ENCODE data around the gene THEM4.

The THEM4 gene

DNA sequence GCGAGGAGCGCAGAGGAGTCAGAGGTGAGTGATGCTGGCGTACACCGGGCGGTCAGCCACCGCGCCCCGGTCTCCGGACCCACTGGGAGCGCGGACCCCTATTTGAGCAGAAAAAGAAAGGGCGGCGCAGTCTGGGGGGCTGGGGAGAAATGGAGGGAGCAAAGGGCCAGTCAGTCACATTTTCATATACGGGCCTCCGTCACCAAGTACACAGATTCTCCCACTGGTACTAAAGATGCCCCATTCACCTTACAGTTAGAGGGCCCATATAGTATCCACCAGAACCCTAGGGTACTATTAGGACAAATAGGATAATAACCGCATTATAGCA lies 70.3 kb downstream of the THEM4 start:
- peak in 1 of 56 donors; percentile 33 for DNase-seq

DNA sequence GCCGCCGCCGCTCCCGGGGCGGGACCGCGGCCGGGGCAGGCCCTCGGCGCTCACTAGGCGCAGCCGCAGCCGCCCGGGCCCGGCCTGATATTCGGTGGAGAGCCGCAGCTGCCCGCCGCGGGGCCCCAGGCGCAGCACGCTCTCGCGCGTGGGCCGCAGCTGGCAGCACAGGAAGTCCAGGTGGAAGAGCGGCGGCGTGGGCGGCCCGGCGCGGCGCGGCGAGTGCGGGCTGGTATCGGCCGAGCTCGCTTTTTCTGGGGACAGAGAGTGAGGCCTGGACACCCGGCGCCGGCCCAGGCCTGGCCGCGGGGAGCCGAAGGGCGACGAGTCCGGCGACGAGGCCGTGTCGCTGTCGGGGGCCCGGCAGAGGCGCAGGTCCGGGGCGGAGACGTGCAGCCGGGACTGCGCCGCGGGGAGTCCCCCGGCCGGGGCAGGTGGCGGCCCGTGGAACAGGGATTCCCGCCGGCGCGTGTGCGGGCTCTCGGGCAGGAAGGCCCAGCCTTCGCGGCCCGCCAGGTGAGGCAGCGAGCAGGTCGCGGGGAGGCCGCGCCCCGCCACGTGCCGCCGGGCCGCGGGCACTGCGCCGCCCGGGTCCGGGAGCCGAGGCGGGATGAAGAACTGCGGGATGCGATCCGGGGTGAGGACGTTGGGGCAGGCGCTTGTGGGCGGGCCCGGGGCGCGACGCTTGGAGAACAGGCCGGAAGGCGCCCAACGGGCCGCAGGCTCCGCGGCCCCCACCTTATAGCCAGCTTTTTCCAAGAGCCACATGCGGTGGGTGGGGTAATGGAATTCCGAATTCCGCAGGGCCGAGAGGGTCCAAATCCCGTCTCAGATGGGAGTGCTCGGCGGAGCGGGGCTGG lies 70.9 kb downstream of the THEM4 start:
- peak in 1 of 56 donors; percentile 16 for DNase-seq

DNA sequence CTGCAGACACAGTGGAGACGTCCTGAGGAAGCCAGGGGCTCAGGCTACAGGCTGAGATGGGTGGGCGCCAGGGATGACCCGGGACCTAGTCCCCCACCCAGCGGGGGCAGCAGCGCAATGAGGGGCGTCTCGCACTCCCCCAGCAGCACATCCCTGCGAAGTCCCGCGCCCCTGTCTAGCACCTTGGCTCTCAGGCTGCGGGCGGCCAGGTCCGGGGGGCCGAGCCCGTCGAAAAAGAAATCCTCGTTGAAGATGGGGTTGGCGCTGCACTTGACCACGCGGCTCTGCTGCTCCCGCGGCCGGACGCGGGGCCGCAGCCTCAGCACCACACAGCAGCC lies 71.5 kb downstream of the THEM4 start:
- DNase-seq, result no peak

DNA sequence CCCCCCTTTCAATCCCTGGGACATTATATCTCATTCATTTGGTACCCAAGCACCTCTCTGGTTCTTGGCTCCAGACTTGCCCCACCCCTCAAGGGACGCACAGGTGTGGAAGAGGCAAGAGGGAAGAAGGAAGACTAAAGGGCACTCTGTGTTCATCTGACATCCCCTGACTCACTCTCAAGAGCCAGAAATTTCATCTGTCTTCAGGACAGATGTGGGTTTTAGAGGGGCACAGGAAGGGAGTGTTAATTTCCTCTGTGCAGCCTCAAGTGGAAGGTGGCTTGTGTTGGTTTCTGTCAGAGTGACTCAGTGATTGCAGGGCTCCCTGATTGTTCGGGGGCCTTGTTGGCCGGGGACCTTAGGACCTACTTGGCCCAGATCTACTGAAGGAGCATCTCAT lies 72.1 kb downstream of the THEM4 start:
- no peak for DNase-seq

DNA sequence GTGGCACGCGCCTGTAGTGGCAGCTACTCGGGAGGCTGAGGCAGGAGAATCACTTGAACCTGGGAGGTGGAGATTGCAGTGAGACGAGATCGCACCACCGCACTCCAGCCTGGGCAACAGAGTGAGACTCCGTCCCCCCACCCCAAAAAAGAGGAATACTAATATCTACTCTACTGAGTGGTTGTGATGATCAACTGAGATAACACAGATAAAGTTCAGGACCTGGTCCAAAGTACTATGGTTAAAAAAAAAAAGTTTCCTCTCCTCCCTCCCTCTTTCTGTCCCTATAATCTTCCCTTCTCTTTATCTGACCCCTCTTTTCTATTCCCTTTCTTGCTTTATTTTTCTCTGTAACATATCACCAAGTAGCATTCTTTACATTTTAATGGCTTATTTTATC lies 73.7 kb downstream of the THEM4 start:
- no peak for DNase-seq

DNA sequence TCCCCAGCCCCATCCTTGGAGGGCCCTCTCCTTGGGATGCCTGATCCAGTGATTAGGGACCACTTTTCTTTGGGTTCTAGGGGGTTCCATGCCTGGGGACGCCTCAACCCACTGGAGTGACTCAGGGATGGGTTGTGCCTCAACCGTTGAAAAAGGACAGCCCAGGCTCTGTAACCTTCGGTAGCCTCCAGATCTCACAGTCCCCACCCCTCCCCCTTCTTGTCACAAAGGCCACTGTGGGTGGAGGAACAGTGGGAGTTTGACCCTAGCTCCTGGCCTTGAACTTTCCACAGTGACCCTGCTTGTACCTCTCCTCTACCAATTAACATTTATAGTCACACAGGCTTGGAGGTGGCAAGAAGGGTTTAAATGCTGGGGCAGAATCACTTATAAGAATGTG lies 75.1 kb downstream of the THEM4 start:
- no peak for DNase-seq

DNA sequence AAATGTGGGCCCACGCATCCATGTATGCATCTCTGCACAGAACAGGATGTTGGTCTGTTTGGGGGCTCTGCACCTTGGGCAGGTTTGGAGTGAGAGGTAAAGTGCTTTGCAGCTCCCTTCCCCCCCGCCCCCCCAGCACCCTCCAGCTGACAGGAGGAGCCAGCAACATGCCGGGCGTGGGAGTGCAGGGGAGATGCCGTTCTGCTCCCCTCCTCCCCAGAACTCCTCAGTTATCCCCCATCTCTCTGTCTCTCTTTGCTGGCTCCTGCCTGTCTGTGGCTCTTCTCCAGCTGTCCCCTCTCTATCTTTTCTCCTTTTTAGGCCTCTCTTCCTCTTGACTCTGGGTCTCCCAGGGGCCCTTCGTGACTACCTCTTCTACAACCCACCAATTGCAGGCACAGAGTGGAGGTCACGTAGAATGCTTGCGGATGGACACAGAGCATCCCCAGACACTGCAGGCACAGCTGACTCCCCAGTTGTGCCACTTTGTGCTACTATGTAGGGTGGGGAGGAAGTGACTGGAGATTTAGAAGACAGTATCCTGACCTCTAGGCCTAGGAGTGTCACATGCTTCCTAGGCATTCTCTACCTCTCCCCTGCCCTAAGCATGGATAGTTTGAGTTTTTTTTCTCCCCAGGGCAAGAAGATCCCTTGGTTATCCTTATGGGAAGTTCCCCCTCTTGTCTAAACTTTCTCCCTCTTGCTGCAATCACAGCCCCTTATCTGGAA lies 76.0 kb downstream of the THEM4 start:
- peak in 1 of 56 donors; percentile 32 for DNase-seq

DNA sequence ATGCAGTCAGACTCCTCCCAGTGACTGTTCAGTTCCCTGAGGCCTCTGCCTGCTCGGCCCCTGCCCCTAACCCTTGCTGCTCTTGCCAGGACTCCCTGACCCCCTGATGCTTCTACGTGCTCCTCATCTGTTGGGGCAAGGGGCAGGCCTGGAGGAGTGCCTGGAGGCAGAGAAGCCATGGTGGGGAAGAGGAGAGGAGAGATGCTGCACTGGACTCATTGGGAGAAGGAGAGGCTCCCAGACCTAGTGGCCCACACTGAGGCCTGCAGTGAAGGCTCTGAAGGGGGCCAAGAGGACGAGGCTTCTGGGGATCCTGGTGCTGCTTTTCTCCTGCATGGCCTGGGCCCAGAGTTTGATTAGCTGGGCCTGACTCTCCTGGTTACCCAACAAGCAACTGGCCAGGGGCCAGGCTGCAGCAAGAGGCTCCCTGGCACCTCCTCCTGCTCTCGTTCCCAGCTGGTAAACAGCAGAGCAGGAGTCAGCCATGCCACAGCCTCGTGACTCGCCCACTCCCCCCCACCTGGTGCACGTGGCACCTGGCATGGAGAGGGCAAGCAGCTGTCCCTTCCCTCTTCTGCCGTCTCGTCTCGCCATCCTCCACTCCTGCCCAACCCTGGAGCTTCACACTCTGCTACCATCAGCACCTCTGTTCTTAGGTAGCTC lies 76.9 kb downstream of the THEM4 start:
- DNase-seq, result peak in 30 of 56 donors; percentile 4 to 67 (median 26)

DNA sequence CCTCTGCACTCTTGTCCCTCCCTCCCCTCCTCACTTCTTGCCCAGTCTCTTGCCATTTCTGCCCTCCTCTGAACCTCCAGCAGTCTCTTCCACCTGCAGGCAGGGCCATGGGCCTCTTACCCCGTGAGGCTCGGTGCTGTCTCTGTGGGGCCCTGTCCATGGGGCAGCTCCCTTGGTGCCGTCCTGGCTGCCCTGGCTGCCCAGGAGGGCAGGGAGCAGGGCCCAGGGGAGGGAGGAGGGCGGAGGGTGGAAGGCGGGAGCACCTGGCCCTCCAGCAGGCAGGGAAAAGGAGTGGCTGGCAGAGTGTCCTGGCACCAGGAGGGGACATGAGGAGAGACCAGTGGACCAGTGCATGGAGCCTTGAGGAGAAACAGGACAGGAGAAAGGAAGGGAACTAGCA lies 77.7 kb downstream of the THEM4 start, which contains the start of gene RORC:
Gene RORC (minus strand): TSS at position 198 of the 400 bp plus-strand sequence. CDS start 38 bp downstream, at position 160.
- no peak for DNase-seq

DNA sequence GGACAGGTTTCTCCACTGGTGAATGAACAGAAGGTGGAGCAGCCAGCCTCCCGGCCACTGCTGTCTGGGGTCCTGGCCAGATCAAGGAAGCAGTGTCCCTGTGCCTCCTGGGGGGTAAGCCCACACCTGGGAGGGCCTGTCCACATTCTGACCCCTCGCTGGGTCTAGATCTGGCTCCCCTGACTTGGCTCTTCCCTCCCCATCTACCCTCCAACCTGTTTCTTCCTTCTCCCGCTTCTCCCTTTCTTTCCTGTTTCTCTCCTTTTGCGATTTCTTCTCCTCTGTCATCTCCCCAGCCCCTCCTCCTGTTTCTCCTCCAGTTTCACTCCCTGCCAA lies 78.1 kb downstream of the THEM4 start:
- DNase-seq, result no peak

DNA sequence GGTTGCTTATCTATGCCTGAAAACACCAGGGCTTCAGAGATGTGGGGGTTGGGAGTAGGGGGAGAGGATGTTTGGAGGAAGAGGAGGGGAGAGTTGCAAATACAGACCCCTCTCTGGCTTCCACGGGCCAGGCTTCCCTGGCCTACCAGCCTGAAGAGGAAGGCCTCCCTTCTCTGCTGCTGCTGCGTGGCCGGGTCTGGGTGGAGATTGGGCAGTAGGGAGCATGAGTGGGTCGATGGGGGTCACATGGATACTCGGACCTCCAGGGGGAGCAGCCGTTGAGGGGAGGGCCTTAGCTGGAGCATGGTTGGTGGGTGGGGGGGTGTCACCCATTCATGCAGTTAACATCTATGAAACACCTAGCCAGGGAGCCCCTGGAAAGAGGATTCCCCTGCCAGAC lies 79.3 kb downstream of the THEM4 start:
- no peak for DNase-seq

DNA sequence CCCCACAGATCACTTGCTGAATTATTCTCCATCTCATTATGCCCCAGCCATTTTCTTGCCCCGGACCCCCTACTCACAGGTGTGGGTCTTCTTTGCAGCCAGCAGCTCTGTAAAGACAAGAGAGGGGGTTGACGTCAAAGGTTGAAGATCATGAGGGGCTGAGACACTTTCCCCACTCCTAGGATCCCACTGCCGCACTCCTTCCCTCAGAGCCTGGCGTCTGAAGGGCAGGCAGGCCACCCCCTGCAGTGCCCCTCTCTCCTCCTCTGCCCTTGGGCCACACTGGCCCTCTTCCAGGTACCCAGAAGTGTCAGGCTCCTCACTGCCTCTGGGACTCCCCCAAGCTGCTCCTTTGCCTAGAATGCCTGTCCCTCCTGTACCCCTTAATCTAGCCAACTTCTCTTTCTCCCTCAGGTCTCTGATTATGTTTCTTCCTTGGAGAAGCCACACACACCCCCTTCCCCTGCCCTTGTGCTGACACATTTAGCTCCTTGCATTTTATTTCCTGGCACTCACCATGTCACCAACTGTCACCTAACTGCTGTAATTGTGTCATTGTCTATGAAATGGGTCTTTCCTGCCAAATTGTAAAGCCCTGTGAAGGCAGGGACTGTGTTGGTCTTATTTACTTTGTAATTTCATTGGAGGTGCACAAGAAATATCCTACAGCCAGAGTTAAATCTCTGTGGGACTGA lies 79.8 kb downstream of the THEM4 start:
- DNase-seq, result no peak

DNA sequence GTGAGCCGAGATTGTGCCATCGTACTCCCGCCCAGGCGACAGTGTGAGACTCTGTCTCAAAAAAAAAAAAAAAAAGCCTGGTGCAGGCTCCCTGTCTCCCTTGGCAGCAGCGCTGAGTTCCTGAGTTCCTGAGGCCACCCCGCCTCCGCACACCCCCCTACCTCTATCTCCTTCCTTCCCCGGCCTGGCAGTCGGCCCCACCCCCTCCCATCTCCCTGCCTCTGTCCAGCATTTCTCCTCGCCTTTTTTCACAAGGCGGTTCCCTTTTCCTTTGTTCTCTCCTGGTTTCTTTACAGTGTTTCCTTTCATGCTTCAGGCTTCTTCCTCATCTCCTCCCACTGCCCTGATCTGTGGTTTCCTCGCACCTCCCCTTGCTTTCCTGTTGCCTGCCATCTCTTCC lies 80.4 kb downstream of the THEM4 start:
- peak in 3 of 56 donors; percentile 6 to 26 (median 7) for DNase-seq

DNA sequence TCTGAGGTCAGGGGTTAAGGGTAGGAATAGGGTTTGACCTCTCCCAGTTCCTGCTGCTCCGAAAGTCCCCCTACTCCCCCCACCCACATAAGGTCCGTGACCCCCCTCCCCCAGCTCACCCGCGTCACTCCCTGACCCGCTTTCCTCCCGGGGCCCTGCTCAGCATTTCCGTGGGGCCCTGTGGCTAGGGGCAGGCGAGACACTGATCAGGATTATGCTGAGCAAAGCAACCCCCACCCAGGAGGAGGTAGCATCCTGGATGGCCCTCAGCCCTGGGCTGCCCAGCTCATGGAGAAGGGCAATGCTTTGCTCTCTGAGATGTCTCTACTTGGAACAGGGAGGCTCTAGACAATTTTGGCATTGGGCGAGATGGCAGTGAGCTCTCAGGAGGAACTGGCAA lies 81.5 kb downstream of the THEM4 start:
- no peak for DNase-seq

DNA sequence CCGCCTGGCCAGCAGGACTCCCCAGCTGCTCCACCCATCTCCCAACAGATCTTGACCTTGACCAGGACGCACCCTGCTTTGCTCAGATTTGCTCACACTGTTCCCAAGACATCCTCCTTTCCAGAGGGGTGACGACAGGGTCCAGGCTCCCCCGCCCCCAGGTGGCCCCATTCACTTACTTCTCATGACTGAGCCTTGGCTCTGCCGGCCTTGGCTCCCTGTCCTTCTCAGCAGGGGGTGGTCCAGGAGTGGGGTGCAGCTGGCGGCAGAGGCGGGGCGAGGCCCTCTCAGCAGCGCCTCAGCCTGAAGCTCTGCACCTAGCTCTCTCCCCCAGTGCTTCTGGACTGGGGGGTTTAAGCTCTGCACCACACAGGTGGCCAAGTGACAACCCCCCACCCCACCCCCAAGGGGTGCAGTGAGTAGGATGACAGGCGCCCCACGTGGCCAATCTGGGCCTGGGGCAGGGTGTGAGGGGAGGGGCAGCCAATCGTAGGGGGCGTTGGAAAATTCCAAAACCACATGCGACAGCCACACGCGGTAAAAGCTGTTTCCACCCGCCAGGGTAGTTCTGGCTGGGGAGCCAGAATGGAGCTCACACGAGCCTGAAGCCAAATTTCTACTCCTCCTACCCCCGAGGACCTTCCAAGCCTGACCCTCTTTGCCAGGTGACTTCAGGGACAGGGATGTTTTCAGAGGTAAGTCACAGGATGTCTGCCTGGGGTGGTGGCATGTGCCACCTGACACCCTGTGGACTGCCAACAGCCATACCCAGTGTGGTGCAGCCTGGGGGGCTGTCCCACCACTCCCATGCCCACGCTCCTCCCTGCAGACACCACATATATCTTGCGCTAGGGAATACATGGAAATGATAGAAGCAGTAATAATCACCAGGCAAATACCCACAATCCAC lies 83.3 kb downstream of the THEM4 start:
- no peak for DNase-seq

DNA sequence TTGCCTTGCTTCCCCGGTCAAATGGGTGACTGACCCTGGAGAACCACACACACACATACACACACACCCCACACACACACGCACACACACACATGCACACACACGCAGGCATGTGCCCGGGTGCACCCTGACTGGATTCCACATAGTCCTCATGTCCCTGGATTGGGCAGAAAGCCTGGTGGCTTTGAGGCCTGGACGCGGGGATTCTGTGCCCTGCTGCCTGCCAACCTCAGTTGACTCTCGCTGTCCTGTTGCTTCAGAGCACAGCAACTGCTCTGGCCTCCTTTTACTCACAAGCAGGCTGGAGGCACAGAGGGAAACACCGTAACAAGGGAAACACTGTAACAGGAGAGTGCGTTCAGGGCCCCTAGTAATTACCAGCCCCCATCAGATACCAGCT lies 84.1 kb downstream of the THEM4 start:
- peak in 1 of 56 donors; percentile 9 for DNase-seq
